Nephron (organoid): ENCODE results near the gene LAMA2.

ENCODE experiments used
- H3K27ac Mint-ChIP-seq, 3 experiments: 2 replicates each; pipeline ENCODE4 v1.8.0; 2020; ENCODE audit warnings: mixed read lengths in 3 of 3, mild to moderate bottlenecking in 2 of 3, moderate library complexity in 1 of 3
- H3K27me3 Mint-ChIP-seq: 2 replicates; pipeline ENCODE4 v1.8.0; 2021; ENCODE audit warnings: low read depth, mild to moderate bottlenecking, moderate library complexity, mixed read lengths
- H3K36me3 Mint-ChIP-seq: 2 replicates; pipeline ENCODE4 v1.8.0; 2020; ENCODE audit warnings: low read depth, mixed read lengths
- H3K4me1 Mint-ChIP-seq: 2 replicates; pipeline ENCODE4 v1.8.0; 2020; ENCODE audit warnings: mixed read lengths
- H3K4me3 Mint-ChIP-seq, 3 experiments: 2 replicates each; pipeline ENCODE4 v1.8.0; 2020; ENCODE audit warnings: mild to moderate bottlenecking in 3 of 3, mixed read lengths in 3 of 3, moderate library complexity in 2 of 3
- H3K9me3 Mint-ChIP-seq: 2 replicates; pipeline ENCODE4 v1.8.0; 2020; ENCODE audit warnings: mixed read lengths
- CTCF ChIP-seq, 3 experiments: fragments of 200-600 bp; sonication (generic); IDR thresholded peaks; one replicate each; pipeline ENCODE4 v1.5.0; 2021; ENCODE audit warnings: antibody characterized with exemption in 3 of 3; ENCODE audit not compliant: unreplicated experiment in 3 of 3

The LAMA2 gene

GRCh38 chr6:129120856-129121638 is 238.1 kb downstream of the LAMA2 start:
- no peak for TF ChIP-seq CTCF (IDR thresholded peaks at IDR 0.05; ENCODE audit: unreplicated experiment in 3 of 3)
- no peaks in the 10 kb centered on the region for H3K36me3 Mint-ChIP-seq
- no peaks in the 10 kb centered on the region for H3K27me3 Mint-ChIP-seq
- peak overlapping the region in 2 of 3 experiments; percentile 45 to 55 for H3K27ac Mint-ChIP-seq
- no peaks in the 10 kb centered on the region for H3K9me3 Mint-ChIP-seq
- H3K4me3 Mint-ChIP-seq: no peak overlapping the region
- peaks cover 17% of the 10 kb centered on the region for H3K4me1 Mint-ChIP-seq

GRCh38 chr6:129124347-129124746 is 241.4 kb downstream of the LAMA2 start:
- TF ChIP-seq CTCF (IDR thresholded peaks at IDR 0.05; ENCODE audit: unreplicated experiment in 3 of 3): no peak
- H3K4me1 Mint-ChIP-seq: peaks cover 5% of the 10 kb centered on the region
- H3K9me3 Mint-ChIP-seq: no peaks in the 10 kb centered on the region
- no peaks in the 10 kb centered on the region for H3K36me3 Mint-ChIP-seq
- no peak overlapping the region for H3K27ac Mint-ChIP-seq
- H3K27me3 Mint-ChIP-seq: no peaks in the 10 kb centered on the region
- no peak overlapping the region for H3K4me3 Mint-ChIP-seq

GRCh38 chr6:129130106-129130505 is 247.2 kb downstream of the LAMA2 start:
- TF ChIP-seq CTCF (IDR thresholded peaks at IDR 0.05; ENCODE audit: unreplicated experiment in 3 of 3): no peak
- H3K4me1 Mint-ChIP-seq: peaks cover 37% of the 10 kb centered on the region
- no peak overlapping the region for H3K4me3 Mint-ChIP-seq
- H3K9me3 Mint-ChIP-seq: no peaks in the 10 kb centered on the region
- H3K36me3 Mint-ChIP-seq: no peaks in the 10 kb centered on the region
- no peak overlapping the region for H3K27ac Mint-ChIP-seq
- no peaks in the 10 kb centered on the region for H3K27me3 Mint-ChIP-seq

- no peak for TF ChIP-seq CTCF (IDR thresholded peaks at IDR 0.05; ENCODE audit: unreplicated experiment in 3 of 3)
- no peaks in the 10 kb centered on the region for H3K36me3 Mint-ChIP-seq
- peaks cover 38% of the 10 kb centered on the region for H3K4me1 Mint-ChIP-seq
- H3K9me3 Mint-ChIP-seq: no peaks in the 10 kb centered on the region
- H3K4me3 Mint-ChIP-seq: no peak overlapping the region
- no peaks in the 10 kb centered on the region for H3K27me3 Mint-ChIP-seq
- H3K27ac Mint-ChIP-seq: peak overlapping the region; percentile 10 to 69 (median 11)
Observed at GRCh38 chr6:129130959-129131681, 248.2 kb downstream of the LAMA2 start.

GRCh38 chr6:129133770-129134192 is 250.8 kb downstream of the LAMA2 start:
- H3K27me3 Mint-ChIP-seq: no peaks in the 10 kb centered on the region
- H3K4me1 Mint-ChIP-seq: peaks cover 53% of the 10 kb centered on the region
- H3K4me3 Mint-ChIP-seq: no peak overlapping the region
- no peaks in the 10 kb centered on the region for H3K36me3 Mint-ChIP-seq
- H3K27ac Mint-ChIP-seq: peak overlapping the region in 2 of 3 experiments; percentile 8 to 76
- TF ChIP-seq CTCF (IDR thresholded peaks at IDR 0.05; ENCODE audit: unreplicated experiment in 3 of 3): no peak
- no peaks in the 10 kb centered on the region for H3K9me3 Mint-ChIP-seq
